H1 (cell line): ENCODE results near the gene ASH1L. TPM values are rescaled to one million over a fixed set of nuclear protein-coding genes. Genes with fewer than 3 reads are reported as not detected.

Experiments used
- BCL11A ChIP-seq, 2 experiments: IDR thresholded peaks; one replicate each; pipeline ENCODE4 v1.6.1; 2011; ENCODE audit warnings: low read depth in 2 of 2, low read length in 2 of 2, mild to moderate bottlenecking in 2 of 2
- CHD1 ChIP-seq: IDR thresholded peaks from 2 replicates; pipeline ENCODE4 v1.6.1; 2012; ENCODE audit warnings: low read depth, low read length, improper control_type of control experiment
- EGR1 ChIP-seq: IDR thresholded peaks from 2 replicates; pipeline ENCODE4 v1.6.1; 2011; ENCODE audit warnings: low read depth, low read length, borderline replicate concordance
- EP300 ChIP-seq, 2 experiments: IDR thresholded peaks; 1 replicate in 1 of 2; 2 replicates in 1 of 2; pipeline ENCODE4 v1.6.1; 2011 to 2012; ENCODE audit warnings: low read depth in 2 of 2, low read length in 2 of 2, mild to moderate bottlenecking in 2 of 2, borderline replicate concordance in 1 of 2, inconsistent platforms in 1 of 2, moderate library complexity in 1 of 2
- EZH2 ChIP-seq: fragments of 200-600 bp; sonication (generic); IDR thresholded peaks from 2 replicates; pipeline ENCODE4 v1.7.1; 2012; ENCODE audit warnings: low read depth, mild to moderate bottlenecking, moderate library complexity, low read length, inconsistent platforms; ENCODE audit not compliant: severe bottlenecking
- GTF2F1 ChIP-seq: IDR thresholded peaks from 2 replicates; pipeline ENCODE4 v1.6.1; 2012; ENCODE audit warnings: low read depth, low read length, improper control_type of control experiment, borderline replicate concordance
- HDAC2 ChIP-seq, 2 experiments: fragments of 300-600 bp in 1 of 2; sonication (generic) in 1 of 2; IDR thresholded peaks; 2 replicates each; pipeline ENCODE4 v1.6.1; 2011 to 2012; ENCODE audit warnings: low read depth in 2 of 2, low read length in 2 of 2, mild to moderate bottlenecking in 2 of 2, moderate library complexity in 2 of 2, borderline replicate concordance in 1 of 2, inconsistent platforms in 1 of 2
- JUND ChIP-seq: IDR thresholded peaks from 2 replicates; pipeline ENCODE4 v1.6.1; 2011; ENCODE audit warnings: mild to moderate bottlenecking, improper control_type of control experiment, low read length
- NANOG ChIP-seq: IDR thresholded peaks from 2 replicates; pipeline ENCODE4 v1.6.1; 2011; ENCODE audit warnings: low read length, low read depth, mild to moderate bottlenecking, inconsistent platforms; ENCODE audit not compliant: insufficient read depth, poor library complexity, severe bottlenecking
- PHF8 ChIP-seq: fragments of 200-600 bp; sonication (generic); conservative IDR thresholded peaks from 2 replicates; pipeline ENCODE4 v1.7.1; 2012; ENCODE audit warnings: low read depth, mild to moderate bottlenecking, inconsistent platforms, low read length, moderate library complexity
- POLR2AphosphoS5 ChIP-seq: IDR thresholded peaks from 2 replicates; pipeline ENCODE4 v1.6.1; 2011; ENCODE audit warnings: low read depth, low read length
- POU5F1 ChIP-seq: IDR thresholded peaks from 2 replicates; pipeline ENCODE4 v1.6.1; 2011; ENCODE audit warnings: low read depth, mild to moderate bottlenecking, low read length, moderate library complexity
- RAD21 ChIP-seq, 2 experiments: IDR thresholded peaks in 1 of 2; conservative IDR thresholded peaks in 1 of 2; 2 replicates each; pipeline ENCODE4 v1.6.1; 2011; ENCODE audit warnings: low read depth in 2 of 2, low read length in 2 of 2, improper control_type of control experiment in 1 of 2, inconsistent platforms in 1 of 2, mild to moderate bottlenecking in 1 of 2, moderate library complexity in 1 of 2
- RFX5 ChIP-seq: IDR thresholded peaks from 2 replicates; pipeline ENCODE4 v1.6.1; 2011; ENCODE audit warnings: low read depth, low read length, improper control_type of control experiment, borderline replicate concordance
- SIX5 ChIP-seq: IDR thresholded peaks from 2 replicates; pipeline ENCODE4 v1.6.1; 2011; ENCODE audit warnings: mild to moderate bottlenecking, low read depth, low read length
- SP4 ChIP-seq: IDR thresholded peaks from 2 replicates; pipeline ENCODE4 v1.6.1; 2012; ENCODE audit warnings: low read length, inconsistent platforms
- TAF7 ChIP-seq: optimal IDR thresholded peaks from 2 replicates; pipeline ENCODE3; 2011; ENCODE audit warnings: low read depth, mild to moderate bottlenecking, inconsistent platforms, low read length, moderate library complexity, borderline replicate concordance
- TBP ChIP-seq: IDR thresholded peaks from 2 replicates; pipeline ENCODE4 v1.6.1; 2011; ENCODE audit warnings: low read depth, low read length, improper control_type of control experiment
- polyA plus RNA-seq, 7 experiments: library from polyadenylated mRNA; depleted of rRNA in 3 of 7; stranded (reverse) in 5 of 7; unstranded in 2 of 7; fragments of >200 nt in 5 of 7; fragments of 200-250 nt in 2 of 7; gene quantifications; 1 replicate in 5 of 7; 2 replicates in 1 of 7; 4 replicates in 1 of 7; pipeline versions ENCODE4 v1.2.1 to v1.2.3, GENCODE V29; 2011 to 2013; ENCODE audit warnings: missing spikeins in 2 of 7, mixed read lengths in 2 of 7
- total RNA-seq: library from RNA; stranded (reverse); fragmentation: NEBNext Ultra II Directional; extraction: Animal tissue kit (Norgen Biotek cat#: 25700); gene quantifications from 2 replicates; pipeline ENCODE4 v1.2.1, GENCODE V29; 2021
- TF ChIP-seq, protein P1 (sequence below): IDR thresholded peaks from 2 replicates; pipeline ENCODE4 v1.6.1; 2012; ENCODE audit warnings: low read length, inconsistent platforms
- TF ChIP-seq, protein P2 (sequence below): IDR thresholded peaks from 2 replicates; pipeline ENCODE4 v1.6.1; 2011; ENCODE audit warnings: low read length, improper control_type of control experiment

Gene ASH1L
- total and polyA plus RNA-seq, 2 of the 8 experiments (the other 6 are each of a cell fraction or from before 2014, with no cell fraction given) = 7.5 to 27.6 TPM

DNA sequence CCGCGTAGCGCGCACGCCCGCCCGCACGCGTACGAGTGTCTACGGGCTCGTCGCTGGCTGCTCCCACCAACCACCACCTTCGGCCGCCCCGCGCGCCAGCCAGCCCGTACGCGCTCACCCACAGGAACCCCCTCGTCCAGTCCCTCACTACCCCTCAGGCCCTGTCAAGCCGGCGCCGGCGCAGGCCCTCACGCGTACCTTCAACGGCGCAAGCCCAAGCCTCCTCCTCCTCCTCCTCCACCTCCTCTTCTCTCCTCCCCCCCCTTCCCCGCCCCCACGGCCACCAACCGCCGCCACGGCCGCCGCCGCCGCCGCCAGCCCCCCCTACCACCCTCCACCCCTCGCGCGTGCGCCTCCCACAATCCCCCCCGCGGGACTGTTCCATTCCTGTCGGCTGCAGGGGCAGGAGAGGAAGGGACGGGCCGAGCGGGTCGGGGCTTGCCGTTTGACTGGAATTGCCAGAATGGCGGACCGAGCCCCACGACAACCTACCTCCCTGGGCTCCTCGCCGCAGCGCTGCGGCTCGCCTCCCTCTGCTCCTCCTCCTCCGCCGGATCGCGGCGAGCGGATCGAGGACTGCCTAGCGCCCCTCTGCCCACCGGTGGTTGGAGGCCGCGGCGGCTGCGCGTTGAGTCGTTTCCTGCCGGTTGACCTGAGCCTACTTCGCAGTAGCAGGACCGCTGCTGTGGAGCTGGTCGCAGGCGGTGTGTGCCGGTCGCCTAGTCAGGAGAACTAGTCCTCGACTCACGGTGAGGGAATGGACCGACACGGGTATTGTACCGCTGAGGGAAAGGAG lies at the start of gene ASH1L (continued):
- TF ChIP-seq BCL11A (IDR thresholded peaks at IDR 0.05; ENCODE audit: low read depth in 2 of 2, low read length in 2 of 2) (no peak), CHD1 (peak; percentile 76; the same call in 1 of the 2 replicates), SIX5 (peak; percentile 8; the same call in 1 of the 2 replicates), RFX5 (no peak), NANOG (no peak), JUND (peak; percentile 86), EGR1 (no peak), HDAC2 (IDR thresholded peaks at IDR 0.05; ENCODE audit: borderline replicate concordance in 1 of 2, low read depth in 2 of 2, low read length in 2 of 2) (no peak), EP300 (IDR thresholded peaks at IDR 0.05; ENCODE audit: borderline replicate concordance in 1 of 2, low read depth in 2 of 2, low read length in 2 of 2) (peak in 1 of 2 experiments; percentile 94; a peak in 2 of 3 replicates), TAF7 (peak; percentile 87), RAD21 (IDR thresholded peaks at IDR 0.05 in 1 of 2, conservative IDR thresholded peaks at IDR 0.05 in 1 of 2; ENCODE audit: low read depth in 2 of 2, low read length in 2 of 2) (no peak), SP4 (no peak), EZH2 (no peak), POLR2AphosphoS5 (peak; percentile 96), GTF2F1 (no peak), TBP (peak; percentile 93), POU5F1 (no peak), PHF8 (peak; percentile 43)
- TF ChIP-seq, protein P1, sequence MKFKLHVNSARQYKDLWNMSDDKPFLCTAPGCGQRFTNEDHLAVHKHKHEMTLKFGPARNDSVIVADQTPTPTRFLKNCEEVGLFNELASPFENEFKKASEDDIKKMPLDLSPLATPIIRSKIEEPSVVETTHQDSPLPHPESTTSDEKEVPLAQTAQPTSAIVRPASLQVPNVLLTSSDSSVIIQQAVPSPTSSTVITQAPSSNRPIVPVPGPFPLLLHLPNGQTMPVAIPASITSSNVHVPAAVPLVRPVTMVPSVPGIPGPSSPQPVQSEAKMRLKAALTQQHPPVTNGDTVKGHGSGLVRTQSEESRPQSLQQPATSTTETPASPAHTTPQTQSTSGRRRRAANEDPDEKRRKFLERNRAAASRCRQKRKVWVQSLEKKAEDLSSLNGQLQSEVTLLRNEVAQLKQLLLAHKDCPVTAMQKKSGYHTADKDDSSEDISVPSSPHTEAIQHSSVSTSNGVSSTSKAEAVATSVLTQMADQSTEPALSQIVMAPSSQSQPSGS = no peak
- TF ChIP-seq, protein P2, sequence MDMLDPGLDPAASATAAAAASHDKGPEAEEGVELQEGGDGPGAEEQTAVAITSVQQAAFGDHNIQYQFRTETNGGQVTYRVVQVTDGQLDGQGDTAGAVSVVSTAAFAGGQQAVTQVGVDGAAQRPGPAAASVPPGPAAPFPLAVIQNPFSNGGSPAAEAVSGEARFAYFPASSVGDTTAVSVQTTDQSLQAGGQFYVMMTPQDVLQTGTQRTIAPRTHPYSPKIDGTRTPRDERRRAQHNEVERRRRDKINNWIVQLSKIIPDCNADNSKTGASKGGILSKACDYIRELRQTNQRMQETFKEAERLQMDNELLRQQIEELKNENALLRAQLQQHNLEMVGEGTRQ = no peak
